DND-41 (cell line): Measurements from ENCODE around the gene CCZ1B.
"Not testable (repeated sequence)": the region's sequence is repeated elsewhere in the genome, so short reads cannot be mapped to it uniquely, and the experiment has no call there.

Experiments used
- CTCF ChIP-seq: IDR thresholded peaks from 2 replicates; pipeline ENCODE4 v1.5.1; 2012; ENCODE audit warnings: borderline replicate concordance, low read length, moderate library complexity, mild to moderate bottlenecking; ENCODE audit not compliant: poor library complexity, severe bottlenecking; ENCODE audit errors: extremely low read depth
- EZH2 ChIP-seq: IDR thresholded peaks from 3 replicates; pipeline ENCODE4 v1.6.1; 2012; ENCODE audit warnings: borderline replicate concordance, low read depth, mild to moderate bottlenecking, moderate library complexity, low read length, inconsistent platforms; ENCODE audit not compliant: severe bottlenecking

- not testable (repeated sequence) for TF ChIP-seq CTCF, EZH2
These were observed 1.1 kb upstream of the CCZ1B start for GRCh38 chr7:6827180-6827579.
